CD4-positive, CD25-positive, alpha-beta regulatory T cell (primary cell): Measurements from ENCODE around the gene CHPF. TPM values are rescaled to one million over a fixed set of nuclear protein-coding genes. Genes with fewer than 3 reads are reported as not detected.

ENCODE experiments used
- ATAC-seq, 2 donors: fragments of 150-1000 bp; cut with Tn5 transposase; one replicate each; pipeline ENCODE4 v1.10.0; 2021; ENCODE audit warnings: low read depth in 2 of 2, moderate number of reproducible peaks in 2 of 2, moderate library complexity in 1 of 2
- DNase-seq, 3 donors: peaks; one replicate each; pipeline versions ENCODE4 v3.0.0 to v3.0.0-alpha.2; 2012 to 2022; ENCODE audit warnings: mixed read lengths in 1 of 3
- H3K27ac ChIP-seq: one replicate; pipeline ENCODE4 v1.7.0; 2013; ENCODE audit warnings: mild to moderate bottlenecking, low read length; ENCODE audit not compliant: insufficient read depth, poor library complexity, severe bottlenecking
- H3K27me3 ChIP-seq: one replicate; pipeline ENCODE4 v1.7.0; 2013; ENCODE audit warnings: low read length; ENCODE audit not compliant: control insufficient read depth, insufficient read depth
- H3K36me3 ChIP-seq: one replicate; pipeline ENCODE4 v1.7.0; 2013; ENCODE audit warnings: mild to moderate bottlenecking, low read length, moderate library complexity; ENCODE audit not compliant: control insufficient read depth, insufficient read depth
- H3K4me1 ChIP-seq: 2 replicates; pipeline ENCODE4 v1.7.0; 2013; ENCODE audit warnings: mild to moderate bottlenecking, low read length; ENCODE audit not compliant: insufficient read depth, control insufficient read depth, poor library complexity, severe bottlenecking
- H3K4me3 ChIP-seq: one replicate; pipeline ENCODE4 v1.7.0; 2013; ENCODE audit warnings: low read depth, mild to moderate bottlenecking, low read length, moderate library complexity
- H3K9me3 ChIP-seq, 2 experiments: 1 replicate in 1 of 2; 2 replicates in 1 of 2; pipeline ENCODE4 v1.7.0; 2013; ENCODE audit warnings: low read length in 2 of 2, mild to moderate bottlenecking in 1 of 2, moderate library complexity in 1 of 2; ENCODE audit not compliant: control insufficient read depth in 2 of 2
- H3K27ac Mint-ChIP-seq, 3 donors: one replicate each; pipeline ENCODE4 v1.8.0; 2020 to 2022; ENCODE audit warnings: mild to moderate bottlenecking in 3 of 3, mixed read lengths in 3 of 3, moderate library complexity in 2 of 3
- H3K27me3 Mint-ChIP-seq: one replicate; pipeline ENCODE4 v1.8.0; 2022; ENCODE audit warnings: mild to moderate bottlenecking, mixed read lengths
- H3K36me3 Mint-ChIP-seq: one replicate; pipeline ENCODE4 v1.8.0; 2020; ENCODE audit warnings: mixed read lengths
- H3K4me1 Mint-ChIP-seq, 4 donors: one replicate each; pipeline ENCODE4 v1.8.0; 2020 to 2022; ENCODE audit warnings: mixed read lengths in 4 of 4, mild to moderate bottlenecking in 1 of 4
- H3K4me3 Mint-ChIP-seq, 4 donors: one replicate each; pipeline ENCODE4 v1.8.0; 2020 to 2022; ENCODE audit warnings: mild to moderate bottlenecking in 4 of 4, mixed read lengths in 4 of 4, moderate library complexity in 3 of 4
- H3K9me3 Mint-ChIP-seq, 7 donors: one replicate each; pipeline ENCODE4 v1.8.0; 2020 to 2022; ENCODE audit warnings: mixed read lengths in 7 of 7, mild to moderate bottlenecking in 3 of 7, moderate library complexity in 2 of 7
- polyA plus RNA-seq, 4 donors: library from polyadenylated mRNA; unstranded; fragments of 300-500 nt; fragmentation: Illumina TruSeq; gene quantifications; one replicate each; pipeline ENCODE4 v1.2.3, GENCODE V29; 2021
- total RNA-seq: library from RNA; stranded (reverse); gene quantifications from one replicate; pipeline ENCODE4 v1.2.3, GENCODE V29; 2022

CHPF gene
- total and polyA plus RNA-seq, 5 donors from 2014 or later = 3.0 to 6.6 (median 4.5) TPM

- H3K9me3 ChIP-seq = no peaks in the 10 kb centered on the region
- no peak overlapping the region for H3K4me3 ChIP-seq
- Mint-ChIP-seq H3K27ac (no peak overlapping the region), H3K9me3 (peaks cover 0 to 1% (median 0%) of the 10 kb centered on the region in 7 donors), H3K4me1 (peaks cover 0 to 26% (median 9%) of the 10 kb centered on the region in 4 donors), H3K27me3 (peaks cover 72% of the 10 kb centered on the region), H3K36me3 (no peaks in the 10 kb centered on the region), H3K4me3 (no peak overlapping the region)
- DNase-seq (no peak), ATAC-seq (no peak)
- no peaks in the 10 kb centered on the region for H3K36me3 ChIP-seq
- H3K27ac ChIP-seq = no peak overlapping the region
- peaks cover 6% of the 10 kb centered on the region for H3K27me3 ChIP-seq
- H3K4me1 ChIP-seq = peaks cover 7% of the 10 kb centered on the region
Measured at GRCh38 chr2:219516888-219517287, 26.7 kb downstream of the CHPF start.

GRCh38 chr2:219515874-219516629, 27.6 kb downstream of the CHPF start:
- peak overlapping the region in 1 of 4 donors; percentile 49 for H3K4me3 Mint-ChIP-seq
- no peak for ATAC-seq
- no peak overlapping the region for H3K27ac ChIP-seq
- H3K9me3 Mint-ChIP-seq = peaks cover 0 to 1% (median 0%) of the 10 kb centered on the region in 7 donors
- H3K4me1 ChIP-seq = peaks cover 7% of the 10 kb centered on the region
- H3K4me3 ChIP-seq = no peak overlapping the region
- peaks cover 4% of the 10 kb centered on the region for H3K27me3 ChIP-seq
- no peaks in the 10 kb centered on the region for H3K36me3 ChIP-seq
- no peaks in the 10 kb centered on the region for H3K36me3 Mint-ChIP-seq
- H3K9me3 ChIP-seq = no peaks in the 10 kb centered on the region
- DNase-seq = no peak
- peaks cover 0 to 19% (median 9%) of the 10 kb centered on the region in 4 donors for H3K4me1 Mint-ChIP-seq
- H3K27ac Mint-ChIP-seq = no peak overlapping the region
- peaks cover 72% of the 10 kb centered on the region for H3K27me3 Mint-ChIP-seq

GRCh38 chr2:219514836-219515235, 28.8 kb downstream of the CHPF start:
- H3K9me3 Mint-ChIP-seq = peaks cover 0 to 1% (median 0%) of the 10 kb centered on the region in 7 donors
- ATAC-seq (no peak), DNase-seq (no peak)
- peaks cover 73% of the 10 kb centered on the region for H3K27me3 Mint-ChIP-seq
- H3K36me3 Mint-ChIP-seq = no peaks in the 10 kb centered on the region
- H3K4me1 Mint-ChIP-seq = peaks cover 0 to 25% (median 11%) of the 10 kb centered on the region in 4 donors
- no peaks in the 10 kb centered on the region for H3K9me3 ChIP-seq
- no peaks in the 10 kb centered on the region for H3K36me3 ChIP-seq
- no peak overlapping the region for H3K4me3 Mint-ChIP-seq
- peaks cover 7% of the 10 kb centered on the region for H3K4me1 ChIP-seq
- no peak overlapping the region for H3K27ac Mint-ChIP-seq
- H3K27me3 ChIP-seq = peaks cover 4% of the 10 kb centered on the region
- H3K27ac ChIP-seq = no peak overlapping the region
- no peak overlapping the region for H3K4me3 ChIP-seq

GRCh38 chr2:219514196-219514761, 29.3 kb downstream of the CHPF start, which contains the start of gene ASIC4:
Gene ASIC4 (plus strand): TSS chr2:219514482. CDS start chr2:219514725, 243 bp downstream.
- H3K27ac Mint-ChIP-seq = no peak within 1 kb of the TSS
- no peak for ATAC-seq
- Histone ChIP-seq H3K9me3 (no peaks in the 10 kb centered on the region), H3K4me1 (peaks cover 12% of the 10 kb centered on the region), H3K27ac (no peak within 1 kb of the TSS), H3K36me3 (no peaks in the 10 kb centered on the region), H3K27me3 (peaks cover 4% of the 10 kb centered on the region), H3K4me3 (no peak within 1 kb of the TSS)
- peak within 1 kb of the TSS in 1 of 4 donors; percentile 57 for H3K4me3 Mint-ChIP-seq
- no peaks in the 10 kb centered on the region for H3K36me3 Mint-ChIP-seq
- peaks cover 79% of the 10 kb centered on the region for H3K27me3 Mint-ChIP-seq
- peaks cover 0 to 1% (median 0%) of the 10 kb centered on the region in 7 donors for H3K9me3 Mint-ChIP-seq
- peaks cover 0 to 31% (median 15%) of the 10 kb centered on the region in 4 donors for H3K4me1 Mint-ChIP-seq
- DNase-seq = no peak

GRCh38 chr2:219513787-219514186, 29.8 kb downstream of the CHPF start:
- no peak for DNase-seq
- no peak overlapping the region for H3K4me3 Mint-ChIP-seq
- H3K27ac Mint-ChIP-seq = no peak overlapping the region
- Histone ChIP-seq H3K9me3 (no peaks in the 10 kb centered on the region), H3K4me3 (no peak overlapping the region), H3K4me1 (peaks cover 15% of the 10 kb centered on the region), H3K27me3 (peaks cover 4% of the 10 kb centered on the region), H3K27ac (no peak overlapping the region), H3K36me3 (no peaks in the 10 kb centered on the region)
- H3K27me3 Mint-ChIP-seq = peaks cover 80% of the 10 kb centered on the region
- no peak for ATAC-seq
- H3K9me3 Mint-ChIP-seq = peaks cover 0 to 1% (median 0%) of the 10 kb centered on the region in 7 donors
- no peaks in the 10 kb centered on the region for H3K36me3 Mint-ChIP-seq
- H3K4me1 Mint-ChIP-seq = peaks cover 0 to 32% (median 15%) of the 10 kb centered on the region in 4 donors

- Histone ChIP-seq H3K4me3 (no peak overlapping the region), H3K9me3 (no peaks in the 10 kb centered on the region), H3K4me1 (peaks cover 15% of the 10 kb centered on the region), H3K27ac (no peak overlapping the region), H3K27me3 (peaks cover 2% of the 10 kb centered on the region), H3K36me3 (no peaks in the 10 kb centered on the region)
- Mint-ChIP-seq H3K36me3 (peaks cover under 1% of the 10 kb centered on the region), H3K27ac (no peak overlapping the region), H3K4me1 (peaks cover 0 to 32% (median 15%) of the 10 kb centered on the region in 4 donors), H3K4me3 (no peak overlapping the region), H3K27me3 (peaks cover 76% of the 10 kb centered on the region), H3K9me3 (peaks cover 0 to 1% (median 0%) of the 10 kb centered on the region in 7 donors)
- DNase-seq = no peak
- ATAC-seq = no peak
Measured at GRCh38 chr2:219512524-219513216, 30.9 kb downstream of the CHPF start.

- Mint-ChIP-seq H3K27ac (no peak overlapping the region), H3K4me3 (peak overlapping the region in 1 of 4 donors; percentile 12), H3K4me1 (peaks cover 0 to 32% (median 15%) of the 10 kb centered on the region in 4 donors), H3K36me3 (peaks cover 7% of the 10 kb centered on the region), H3K27me3 (peaks cover 70% of the 10 kb centered on the region), H3K9me3 (peaks cover 0 to 1% (median 0%) of the 10 kb centered on the region in 7 donors)
- no peaks in the 10 kb centered on the region for H3K9me3 ChIP-seq
- no peak overlapping the region for H3K27ac ChIP-seq
- ATAC-seq (no peak), DNase-seq (no peak)
- peaks cover 15% of the 10 kb centered on the region for H3K4me1 ChIP-seq
- H3K27me3 ChIP-seq = peaks cover 2% of the 10 kb centered on the region
- no peak overlapping the region for H3K4me3 ChIP-seq
- H3K36me3 ChIP-seq = peaks cover under 1% of the 10 kb centered on the region
Measured at GRCh38 chr2:219511547-219512325, 31.9 kb downstream of the CHPF start.
